Metanephros (tissue), 2 donors: ENCODE measurements around the gene MYBPC1. TPM values are rescaled to one million over a fixed set of nuclear protein-coding genes. Genes with fewer than 3 reads are reported as not detected.

Experiments
- small RNA-seq: library from RNA; depleted of rRNA; stranded (forward); fragments of <200 nt; gene quantifications from one replicate; pipeline ENCODE3, GENCODE V24; 2014; ENCODE audit warnings: low replicate concordance
- total RNA-seq: library from RNA; depleted of rRNA; stranded (reverse); fragments of >200 nt; gene quantifications from one replicate; pipeline ENCODE4 v1.2.3, GENCODE V29; 2014

Gene MYBPC1, protein sequence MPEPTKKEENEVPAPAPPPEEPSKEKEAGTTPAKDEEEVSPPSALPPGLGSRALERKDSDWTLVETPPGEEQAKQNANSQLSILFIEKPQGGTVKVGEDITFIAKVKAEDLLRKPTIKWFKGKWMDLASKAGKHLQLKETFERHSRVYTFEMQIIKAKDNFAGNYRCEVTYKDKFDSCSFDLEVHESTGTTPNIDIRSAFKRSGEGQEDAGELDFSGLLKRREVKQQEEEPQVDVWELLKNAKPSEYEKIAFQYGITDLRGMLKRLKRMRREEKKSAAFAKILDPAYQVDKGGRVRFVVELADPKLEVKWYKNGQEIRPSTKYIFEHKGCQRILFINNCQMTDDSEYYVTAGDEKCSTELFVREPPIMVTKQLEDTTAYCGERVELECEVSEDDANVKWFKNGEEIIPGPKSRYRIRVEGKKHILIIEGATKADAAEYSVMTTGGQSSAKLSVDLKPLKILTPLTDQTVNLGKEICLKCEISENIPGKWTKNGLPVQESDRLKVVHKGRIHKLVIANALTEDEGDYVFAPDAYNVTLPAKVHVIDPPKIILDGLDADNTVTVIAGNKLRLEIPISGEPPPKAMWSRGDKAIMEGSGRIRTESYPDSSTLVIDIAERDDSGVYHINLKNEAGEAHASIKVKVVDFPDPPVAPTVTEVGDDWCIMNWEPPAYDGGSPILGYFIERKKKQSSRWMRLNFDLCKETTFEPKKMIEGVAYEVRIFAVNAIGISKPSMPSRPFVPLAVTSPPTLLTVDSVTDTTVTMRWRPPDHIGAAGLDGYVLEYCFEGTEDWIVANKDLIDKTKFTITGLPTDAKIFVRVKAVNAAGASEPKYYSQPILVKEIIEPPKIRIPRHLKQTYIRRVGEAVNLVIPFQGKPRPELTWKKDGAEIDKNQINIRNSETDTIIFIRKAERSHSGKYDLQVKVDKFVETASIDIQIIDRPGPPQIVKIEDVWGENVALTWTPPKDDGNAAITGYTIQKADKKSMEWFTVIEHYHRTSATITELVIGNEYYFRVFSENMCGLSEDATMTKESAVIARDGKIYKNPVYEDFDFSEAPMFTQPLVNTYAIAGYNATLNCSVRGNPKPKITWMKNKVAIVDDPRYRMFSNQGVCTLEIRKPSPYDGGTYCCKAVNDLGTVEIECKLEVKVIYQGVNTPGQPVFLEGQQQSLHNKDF
- total RNA-seq = 337 TPM

DNA sequence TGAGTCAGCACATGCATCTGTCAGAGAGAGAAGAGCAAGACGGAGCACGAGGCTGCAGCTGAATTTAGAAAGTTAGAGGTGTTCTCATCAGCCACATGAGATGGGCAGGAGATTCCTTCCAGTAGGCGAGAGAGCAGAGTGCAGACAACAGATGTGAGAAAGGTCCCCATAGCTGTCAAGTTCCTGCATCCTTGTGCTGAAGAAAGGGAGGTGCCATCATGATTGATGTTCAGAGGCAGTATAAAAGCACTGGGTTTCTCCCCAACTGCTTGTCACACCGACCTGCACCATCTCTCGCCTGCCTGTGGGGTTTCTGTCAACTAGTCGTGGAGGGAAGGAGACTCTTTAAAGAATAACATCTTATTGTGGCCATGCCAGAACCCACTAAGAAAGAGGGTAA is at the start of gene MYBPC1:
Gene MYBPC1 (plus strand): TSS at position 272 of the 400 bp plus-strand sequence. CDS start 100 bp downstream, at position 372.

GRCh38 chr12:101697197-101697929 is 102.6 kb downstream of the MYBPC1 start, which contains the start of gene CHPT1:
Gene CHPT1, plus strand, starts transcription at chr12:101697640. Its CDS starts 222 bp downstream, at chr12:101697862.

Small RNAs within 50 kb of the gene (small RNA-seq; reads per million reads assigned to genes)
- gene RNY1P16 = not detected

Other genes starting within 250 kb of the MYBPC1 start
- gene ARL1, start 187.2 kb upstream of the MYBPC1 start, total RNA-seq = 97.3 TPM
- gene SPIC, start 119.6 kb upstream of the MYBPC1 start, total RNA-seq = 0.18 TPM
- 46.3 TPM for gene CHPT1, start 102.7 kb downstream of the MYBPC1 start, total RNA-seq
- 0.12 TPM for gene SYCP3, start 144.5 kb downstream of the MYBPC1 start, total RNA-seq
- gene GNPTAB, start 236.0 kb downstream of the MYBPC1 start, total RNA-seq = 25.5 TPM